H9 (cell line): ENCODE results near the gene TMF1. TPM values are rescaled to one million over a fixed set of nuclear protein-coding genes. Genes with fewer than 3 reads are reported as not detected.

Experiments used
- DNase-seq: peaks from one replicate; pipeline ENCODE4 v3.0.0-alpha.2; 2017
- H2AFZ ChIP-seq: one replicate; pipeline ENCODE4 v1.6.1; 2013; ENCODE audit warnings: mild to moderate bottlenecking, low read length, control low read depth, moderate library complexity
- H2AK5ac ChIP-seq: 2 replicates; pipeline ENCODE4 v1.6.1; 2013; ENCODE audit warnings: low read length, control low read depth, mixed read lengths; ENCODE audit not compliant: insufficient read length
- H2BK120ac ChIP-seq: one replicate; pipeline ENCODE4 v1.6.1; 2013; ENCODE audit warnings: low read depth, mild to moderate bottlenecking, low read length, control low read depth, inconsistent platforms; ENCODE audit not compliant: poor library complexity, severe bottlenecking
- H2BK12ac ChIP-seq: 2 replicates; pipeline ENCODE4 v1.6.1; 2013; ENCODE audit warnings: low read length, control low read depth, mixed read lengths, low read depth; ENCODE audit not compliant: insufficient read length
- H2BK15ac ChIP-seq: 2 replicates; pipeline ENCODE4 v1.6.1; 2013; ENCODE audit warnings: low read depth, low read length, control low read depth
- H2BK20ac ChIP-seq: one replicate; pipeline ENCODE4 v1.6.1; 2013; ENCODE audit warnings: low read depth, mild to moderate bottlenecking, low read length, control low read depth, inconsistent platforms; ENCODE audit not compliant: poor library complexity, severe bottlenecking
- H2BK5ac ChIP-seq: 2 replicates; pipeline ENCODE4 v1.6.1; 2013; ENCODE audit warnings: low read length, control low read depth, mixed read lengths; ENCODE audit not compliant: insufficient read length
- H3K14ac ChIP-seq: 2 replicates; pipeline ENCODE4 v1.6.1; 2013; ENCODE audit warnings: low read length, control low read depth; ENCODE audit not compliant: insufficient read depth
- H3K18ac ChIP-seq: 2 replicates; pipeline ENCODE4 v1.6.1; 2013; ENCODE audit warnings: low read depth, mild to moderate bottlenecking, mixed read lengths, low read length, control low read depth; ENCODE audit not compliant: insufficient read length
- H3K23ac ChIP-seq: 2 replicates; pipeline ENCODE4 v1.6.1; 2013; ENCODE audit warnings: low read length, control low read depth, mixed read lengths, low read depth; ENCODE audit not compliant: insufficient read length
- H3K23me2 ChIP-seq: 2 replicates; pipeline ENCODE4 v1.6.1; 2013; ENCODE audit warnings: low read depth, mild to moderate bottlenecking, mixed read lengths, low read length, control low read depth; ENCODE audit not compliant: insufficient read length, poor library complexity, severe bottlenecking
- H3K27ac ChIP-seq: 2 replicates; pipeline ENCODE4 v1.5.1; 2013; ENCODE audit warnings: low read length, control low read depth, mixed read lengths, low read depth; ENCODE audit not compliant: insufficient read length
- H3K27me3 ChIP-seq: 2 replicates; pipeline ENCODE4 v1.6.1; 2013; ENCODE audit warnings: low read length, control low read depth, inconsistent platforms; ENCODE audit not compliant: insufficient read depth
- H3K4ac ChIP-seq: 2 replicates; pipeline ENCODE4 v1.6.1; 2013; ENCODE audit warnings: low read depth, mild to moderate bottlenecking, control low read depth, inconsistent platforms, low read length, moderate library complexity
- H3K4me1 ChIP-seq: 2 replicates; pipeline ENCODE4 v1.6.1; 2013; ENCODE audit warnings: low read length, control low read depth, inconsistent platforms; ENCODE audit not compliant: insufficient read depth
- H3K4me2 ChIP-seq: 2 replicates; pipeline ENCODE4 v1.6.1; 2013; ENCODE audit warnings: low read length, control low read depth, mixed read lengths; ENCODE audit not compliant: insufficient read length, insufficient read depth
- H3K56ac ChIP-seq: 2 replicates; pipeline ENCODE4 v1.6.1; 2013; ENCODE audit warnings: low read depth, mild to moderate bottlenecking, mixed read lengths, low read length, control low read depth; ENCODE audit not compliant: insufficient read length
- H3K79me1 ChIP-seq: 2 replicates; pipeline ENCODE4 v1.6.1; 2013; ENCODE audit warnings: low read depth, mild to moderate bottlenecking, moderate library complexity, low read length, control low read depth, inconsistent platforms; ENCODE audit not compliant: insufficient read depth, poor library complexity, severe bottlenecking
- H3K79me2 ChIP-seq: 2 replicates; pipeline ENCODE4 v1.6.1; 2013; ENCODE audit warnings: low read length, control low read depth, inconsistent platforms; ENCODE audit not compliant: insufficient read depth
- H3K9ac ChIP-seq: 2 replicates; pipeline ENCODE4 v1.6.1; 2013; ENCODE audit warnings: low read length, control low read depth, mixed read lengths; ENCODE audit not compliant: insufficient read length; ENCODE audit errors: extremely low read depth
- H3K9me3 ChIP-seq: one replicate; pipeline ENCODE4 v1.6.1; 2013; ENCODE audit warnings: low read depth, low read length, inconsistent platforms; ENCODE audit not compliant: control insufficient read depth
- H3T11ph ChIP-seq: one replicate; pipeline ENCODE4 v1.6.1; 2013; ENCODE audit warnings: mild to moderate bottlenecking, low read length, control low read depth, inconsistent platforms
- H4K20me1 ChIP-seq: one replicate; pipeline ENCODE4 v1.6.1; 2013; ENCODE audit not compliant: control insufficient read depth, insufficient read length, insufficient read depth
- H4K5ac ChIP-seq: 2 replicates; pipeline ENCODE4 v1.6.1; 2013; ENCODE audit warnings: low read depth, mild to moderate bottlenecking, mixed read lengths, low read length, control low read depth; ENCODE audit not compliant: insufficient read length
- H4K8ac ChIP-seq: replicated peaks from 2 replicates; pipeline ENCODE4 v1.6.1; 2013; ENCODE audit warnings: low read length, control low read depth, mixed read lengths, low read depth; ENCODE audit not compliant: insufficient read length
- H4K91ac ChIP-seq: 2 replicates; pipeline ENCODE4 v1.6.1; 2013; ENCODE audit warnings: low read depth, mild to moderate bottlenecking, moderate library complexity, mixed read lengths, low read length, control low read depth; ENCODE audit not compliant: insufficient read length
- H3K27ac Mint-ChIP-seq, 3 experiments: 2 replicates in 2 of 3; 3 replicates in 1 of 3; pipeline ENCODE4 v1.8.0; 2020 to 2021; ENCODE audit warnings: mixed read lengths in 3 of 3, mild to moderate bottlenecking in 1 of 3, moderate library complexity in 1 of 3
- H3K27me3 Mint-ChIP-seq: 2 replicates; pipeline ENCODE4 v1.8.0; 2021; ENCODE audit warnings: low read depth, mild to moderate bottlenecking, moderate library complexity, mixed read lengths
- H3K36me3 Mint-ChIP-seq, 3 experiments: 2 replicates in 2 of 3; 3 replicates in 1 of 3; pipeline ENCODE4 v1.8.0; 2020 to 2021; ENCODE audit warnings: low read depth in 3 of 3, mixed read lengths in 3 of 3; ENCODE audit not compliant: insufficient read depth in 1 of 3
- H3K4me1 Mint-ChIP-seq, 2 experiments: 2 replicates each; pipeline ENCODE4 v1.8.0; 2020; ENCODE audit warnings: mixed read lengths in 2 of 2
- H3K4me3 Mint-ChIP-seq, 2 experiments: 2 replicates in 1 of 2; 3 replicates in 1 of 2; pipeline ENCODE4 v1.8.0; 2020 to 2021; ENCODE audit warnings: mild to moderate bottlenecking in 2 of 2, mixed read lengths in 2 of 2, moderate library complexity in 1 of 2
- H3K9me3 Mint-ChIP-seq, 2 experiments: 2 replicates in 1 of 2; 3 replicates in 1 of 2; pipeline ENCODE4 v1.8.0; 2020; ENCODE audit warnings: mild to moderate bottlenecking in 2 of 2, mixed read lengths in 2 of 2, moderate library complexity in 1 of 2
- total RNA-seq: library from RNA; stranded (reverse); gene quantifications from 2 replicates; pipeline ENCODE4 v1.2.1, GENCODE V29; 2021
- TF ChIP-seq, protein P1 (sequence below): fragments of 200-600 bp; sonication (generic); conservative IDR thresholded peaks from 3 replicates; pipeline ENCODE4 v1.8.0; 2021; ENCODE audit warnings: antibody characterized with exemption, mild to moderate bottlenecking

Gene TMF1
- total RNA-seq, 1 experiment from 2014 or later: 21.9 TPM

DNA sequence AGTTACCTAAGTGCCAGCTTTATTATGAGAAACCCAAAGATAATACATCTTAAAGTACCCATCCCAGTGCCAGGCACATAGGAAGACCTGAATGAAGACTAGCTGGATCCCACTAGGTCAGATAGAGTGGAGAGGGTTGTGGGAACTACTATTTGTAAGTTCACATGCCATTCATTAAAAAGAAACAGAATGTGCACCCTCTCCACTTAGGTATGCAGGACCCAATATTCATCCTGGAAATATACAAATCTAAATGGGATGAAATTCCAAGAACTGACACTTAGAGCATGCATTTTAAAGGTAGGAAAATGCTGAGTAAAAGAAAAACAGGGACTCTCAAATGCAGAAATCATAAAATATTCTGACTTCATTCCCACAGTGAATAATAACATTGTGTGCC lies 53.0 kb downstream of the TMF1 start:
- Histone ChIP-seq H2AFZ (no peak overlapping the region), H2BK15ac (no peak overlapping the region), H4K5ac (no peak overlapping the region), H3K27me3 (no peaks in the 10 kb centered on the region), H3K4ac (no peak overlapping the region), H3K27ac (no peak overlapping the region), H3K14ac (no peak overlapping the region), H2BK5ac (no peak overlapping the region), H4K20me1 (no peaks in the 10 kb centered on the region), H3K79me1 (no peaks in the 10 kb centered on the region), H3K79me2 (no peaks in the 10 kb centered on the region), H3K23me2 (no peaks in the 10 kb centered on the region), H2AK5ac (no peak overlapping the region), H3K4me1 (no peaks in the 10 kb centered on the region), H3K9ac (no peak overlapping the region), H2BK120ac (no peak overlapping the region), H3T11ph (no peak overlapping the region), H3K56ac (no peak overlapping the region), H4K91ac (no peak overlapping the region), H3K18ac (no peak overlapping the region), H3K4me2 (no peak overlapping the region), H3K9me3 (no peaks in the 10 kb centered on the region), H4K8ac (no peak overlapping the region), H3K23ac (no peak overlapping the region), H2BK12ac (no peak overlapping the region), H2BK20ac (no peak overlapping the region)
- Mint-ChIP-seq H3K27me3 (no peaks in the 10 kb centered on the region), H3K4me1 (no peaks in the 10 kb centered on the region), H3K27ac (peak overlapping the region in 1 of 3 experiments; percentile 41; a peak in 1 of 7 replicates), H3K36me3 (peaks cover 26 to 75% (median 31%) of the 10 kb centered on the region in 3 experiments; a peak in 6 of 7 replicates), H3K9me3 (no peaks in the 10 kb centered on the region), H3K4me3 (no peak overlapping the region)
- DNase-seq: no peak
- TF ChIP-seq, protein P1, sequence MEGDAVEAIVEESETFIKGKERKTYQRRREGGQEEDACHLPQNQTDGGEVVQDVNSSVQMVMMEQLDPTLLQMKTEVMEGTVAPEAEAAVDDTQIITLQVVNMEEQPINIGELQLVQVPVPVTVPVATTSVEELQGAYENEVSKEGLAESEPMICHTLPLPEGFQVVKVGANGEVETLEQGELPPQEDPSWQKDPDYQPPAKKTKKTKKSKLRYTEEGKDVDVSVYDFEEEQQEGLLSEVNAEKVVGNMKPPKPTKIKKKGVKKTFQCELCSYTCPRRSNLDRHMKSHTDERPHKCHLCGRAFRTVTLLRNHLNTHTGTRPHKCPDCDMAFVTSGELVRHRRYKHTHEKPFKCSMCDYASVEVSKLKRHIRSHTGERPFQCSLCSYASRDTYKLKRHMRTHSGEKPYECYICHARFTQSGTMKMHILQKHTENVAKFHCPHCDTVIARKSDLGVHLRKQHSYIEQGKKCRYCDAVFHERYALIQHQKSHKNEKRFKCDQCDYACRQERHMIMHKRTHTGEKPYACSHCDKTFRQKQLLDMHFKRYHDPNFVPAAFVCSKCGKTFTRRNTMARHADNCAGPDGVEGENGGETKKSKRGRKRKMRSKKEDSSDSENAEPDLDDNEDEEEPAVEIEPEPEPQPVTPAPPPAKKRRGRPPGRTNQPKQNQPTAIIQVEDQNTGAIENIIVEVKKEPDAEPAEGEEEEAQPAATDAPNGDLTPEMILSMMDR: no peak
